SK-N-SH (cell line): Measurements from ENCODE around the gene BTBD7.

Experiments used
- CHD2 ChIP-seq: fragments of 150-350 bp; IDR thresholded peaks from 2 replicates; pipeline ENCODE4 v1.6.1; 2018; ENCODE audit warnings: low read length; ENCODE audit not compliant: partially characterized antibody
- EZH2phosphoT487 ChIP-seq: fragments of 200-600 bp; sonication (generic); IDR thresholded peaks from 2 replicates; pipeline ENCODE4 v1.6.1; 2017; ENCODE audit warnings: low read depth, mixed run types, mild to moderate bottlenecking, antibody characterized with exemption, moderate library complexity, borderline replicate concordance
- GATA2 ChIP-seq: sonication (generic); formaldehyde crosslinking; IDR thresholded peaks from 2 replicates; pipeline ENCODE4 v1.5.0; 2020; ENCODE audit warnings: mild to moderate bottlenecking, missing genetic modification reagents
- POLR2AphosphoS5 ChIP-seq: IDR thresholded peaks from 2 replicates; pipeline ENCODE4 v1.6.1; 2012; ENCODE audit warnings: low read depth, low read length
- SMC3 ChIP-seq: IDR thresholded peaks from 2 replicates; pipeline ENCODE4 v1.6.1; 2012; ENCODE audit warnings: low read depth, low read length, improper control_type of control experiment
- TCF12 ChIP-seq: IDR thresholded peaks from 2 replicates; pipeline ENCODE4 v1.4.0; 2012
- YY1 ChIP-seq: IDR thresholded peaks from 2 replicates; pipeline ENCODE4 v1.4.0; 2012; ENCODE audit warnings: low read depth, mild to moderate bottlenecking
- TF ChIP-seq, protein P1 (sequence below): IDR thresholded peaks from 2 replicates; pipeline ENCODE4 v1.4.0; 2012; ENCODE audit warnings: low read depth
- TF ChIP-seq, protein P2 (sequence below): fragments of 200-600 bp; sonication (generic); IDR thresholded peaks from 2 replicates; pipeline ENCODE4 v1.6.1; 2017; ENCODE audit warnings: antibody characterized with exemption, mild to moderate bottlenecking, moderate library complexity
- TF ChIP-seq, protein P3 (sequence below): IDR thresholded peaks from 2 replicates; pipeline ENCODE4 v1.4.0; 2012; ENCODE audit warnings: low read depth, borderline replicate concordance

DNA sequence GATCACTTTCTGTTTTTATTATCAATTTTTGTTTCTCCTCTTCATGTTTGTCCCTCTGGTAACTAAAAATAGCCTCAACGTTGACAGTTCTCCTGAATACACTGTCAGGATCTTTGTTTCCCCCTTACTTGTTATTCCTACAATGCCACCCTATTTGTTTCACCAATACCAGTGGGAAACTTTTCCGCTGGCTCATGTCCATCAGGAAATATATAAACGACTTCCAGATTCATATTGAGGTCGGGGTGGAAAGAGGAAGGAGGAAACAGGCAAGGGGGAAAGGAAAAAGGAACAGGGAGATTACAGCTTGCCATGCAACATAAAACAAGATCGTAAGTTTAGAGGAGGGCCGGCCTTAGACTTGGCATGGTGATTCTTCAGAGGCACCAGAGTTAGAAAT is 61.7 kb downstream of the BTBD7 start:
- TF ChIP-seq, protein P1, sequence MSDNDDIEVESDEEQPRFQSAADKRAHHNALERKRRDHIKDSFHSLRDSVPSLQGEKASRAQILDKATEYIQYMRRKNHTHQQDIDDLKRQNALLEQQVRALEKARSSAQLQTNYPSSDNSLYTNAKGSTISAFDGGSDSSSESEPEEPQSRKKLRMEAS = no peak
- TF ChIP-seq, protein P2, sequence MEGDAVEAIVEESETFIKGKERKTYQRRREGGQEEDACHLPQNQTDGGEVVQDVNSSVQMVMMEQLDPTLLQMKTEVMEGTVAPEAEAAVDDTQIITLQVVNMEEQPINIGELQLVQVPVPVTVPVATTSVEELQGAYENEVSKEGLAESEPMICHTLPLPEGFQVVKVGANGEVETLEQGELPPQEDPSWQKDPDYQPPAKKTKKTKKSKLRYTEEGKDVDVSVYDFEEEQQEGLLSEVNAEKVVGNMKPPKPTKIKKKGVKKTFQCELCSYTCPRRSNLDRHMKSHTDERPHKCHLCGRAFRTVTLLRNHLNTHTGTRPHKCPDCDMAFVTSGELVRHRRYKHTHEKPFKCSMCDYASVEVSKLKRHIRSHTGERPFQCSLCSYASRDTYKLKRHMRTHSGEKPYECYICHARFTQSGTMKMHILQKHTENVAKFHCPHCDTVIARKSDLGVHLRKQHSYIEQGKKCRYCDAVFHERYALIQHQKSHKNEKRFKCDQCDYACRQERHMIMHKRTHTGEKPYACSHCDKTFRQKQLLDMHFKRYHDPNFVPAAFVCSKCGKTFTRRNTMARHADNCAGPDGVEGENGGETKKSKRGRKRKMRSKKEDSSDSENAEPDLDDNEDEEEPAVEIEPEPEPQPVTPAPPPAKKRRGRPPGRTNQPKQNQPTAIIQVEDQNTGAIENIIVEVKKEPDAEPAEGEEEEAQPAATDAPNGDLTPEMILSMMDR = no peak
- TF ChIP-seq POLR2AphosphoS5 (no peak), YY1 (no peak), TCF12 (no peak), CHD2 (no peak), EZH2phosphoT487 (no peak), SMC3 (no peak), GATA2 (CRISPR knock-in tag) (no peak)
- TF ChIP-seq, protein P3, sequence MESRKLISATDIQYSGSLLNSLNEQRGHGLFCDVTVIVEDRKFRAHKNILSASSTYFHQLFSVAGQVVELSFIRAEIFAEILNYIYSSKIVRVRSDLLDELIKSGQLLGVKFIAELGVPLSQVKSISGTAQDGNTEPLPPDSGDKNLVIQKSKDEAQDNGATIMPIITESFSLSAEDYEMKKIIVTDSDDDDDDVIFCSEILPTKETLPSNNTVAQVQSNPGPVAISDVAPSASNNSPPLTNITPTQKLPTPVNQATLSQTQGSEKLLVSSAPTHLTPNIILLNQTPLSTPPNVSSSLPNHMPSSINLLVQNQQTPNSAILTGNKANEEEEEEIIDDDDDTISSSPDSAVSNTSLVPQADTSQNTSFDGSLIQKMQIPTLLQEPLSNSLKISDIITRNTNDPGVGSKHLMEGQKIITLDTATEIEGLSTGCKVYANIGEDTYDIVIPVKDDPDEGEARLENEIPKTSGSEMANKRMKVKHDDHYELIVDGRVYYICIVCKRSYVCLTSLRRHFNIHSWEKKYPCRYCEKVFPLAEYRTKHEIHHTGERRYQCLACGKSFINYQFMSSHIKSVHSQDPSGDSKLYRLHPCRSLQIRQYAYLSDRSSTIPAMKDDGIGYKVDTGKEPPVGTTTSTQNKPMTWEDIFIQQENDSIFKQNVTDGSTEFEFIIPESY = no peak
